Activated naive CD8-positive, alpha-beta T cell treated with anti-CD3 and anti-CD28 coated beads, Interleukin-2, amount 10 ng/mL, durations not matched to agents 7 days and 5 days (primary cell): ENCODE results near the gene HDAC4. TPM values are rescaled to one million over a fixed set of nuclear protein-coding genes. Genes with fewer than 3 reads are reported as not detected.

ENCODE experiments used
- ATAC-seq: fragments of 150-1000 bp; cut with Tn5 transposase; one replicate; pipeline ENCODE4 v1.10.0; 2021; ENCODE audit warnings: low read depth, moderate library complexity
- POLR2A ChIA-PET: fragments of 350-600 bp; sonication (Branson Sonifier 250); formaldehyde crosslinking; loops from one replicate; lab custom pipeline; 2021; ENCODE audit warnings: antibody characterized with exemption; lab: Charles Lee
- DNase-seq: peaks from one replicate; pipeline ENCODE4 v3.0.0; 2021
- H3K27ac Mint-ChIP-seq: one replicate; pipeline ENCODE4 v1.8.0; 2022; ENCODE audit warnings: mild to moderate bottlenecking, mixed read lengths
- H3K27me3 Mint-ChIP-seq: one replicate; pipeline ENCODE4 v1.8.0; 2022; ENCODE audit warnings: mild to moderate bottlenecking, moderate library complexity, mixed read lengths
- H3K36me3 Mint-ChIP-seq: one replicate; pipeline ENCODE4 v1.8.0; 2021; ENCODE audit warnings: mild to moderate bottlenecking, mixed read lengths
- H3K4me1 Mint-ChIP-seq: one replicate; pipeline ENCODE4 v1.8.0; 2021; ENCODE audit warnings: mixed read lengths
- H3K4me3 Mint-ChIP-seq: one replicate; pipeline ENCODE4 v1.8.0; 2022; ENCODE audit warnings: mild to moderate bottlenecking, moderate library complexity, mixed read lengths
- H3K9me3 Mint-ChIP-seq: one replicate; pipeline ENCODE4 v1.8.0; 2021; ENCODE audit warnings: mixed read lengths
- total RNA-seq, 2 experiments: library from RNA; stranded (reverse); gene quantifications; one replicate each; pipeline ENCODE4 v1.2.3, GENCODE V29; 2021

The HDAC4 gene
- total RNA-seq, 2 experiments from 2014 or later, result 54.0 to 57.4 TPM

GRCh38 chr2:239089884-239090283 lies 310.9 kb downstream of the HDAC4 start:
- Mint-ChIP-seq H3K36me3 (peaks cover 3% of the 10 kb centered on the region), H3K9me3 (no peaks in the 10 kb centered on the region), H3K4me1 (no peaks in the 10 kb centered on the region), H3K27ac (no peak overlapping the region), H3K4me3 (no peak overlapping the region), H3K27me3 (no peaks in the 10 kb centered on the region)
- ATAC-seq (no peak), DNase-seq (no peak)
- POLR2A ChIA-PET, result no interaction called here

DNA sequence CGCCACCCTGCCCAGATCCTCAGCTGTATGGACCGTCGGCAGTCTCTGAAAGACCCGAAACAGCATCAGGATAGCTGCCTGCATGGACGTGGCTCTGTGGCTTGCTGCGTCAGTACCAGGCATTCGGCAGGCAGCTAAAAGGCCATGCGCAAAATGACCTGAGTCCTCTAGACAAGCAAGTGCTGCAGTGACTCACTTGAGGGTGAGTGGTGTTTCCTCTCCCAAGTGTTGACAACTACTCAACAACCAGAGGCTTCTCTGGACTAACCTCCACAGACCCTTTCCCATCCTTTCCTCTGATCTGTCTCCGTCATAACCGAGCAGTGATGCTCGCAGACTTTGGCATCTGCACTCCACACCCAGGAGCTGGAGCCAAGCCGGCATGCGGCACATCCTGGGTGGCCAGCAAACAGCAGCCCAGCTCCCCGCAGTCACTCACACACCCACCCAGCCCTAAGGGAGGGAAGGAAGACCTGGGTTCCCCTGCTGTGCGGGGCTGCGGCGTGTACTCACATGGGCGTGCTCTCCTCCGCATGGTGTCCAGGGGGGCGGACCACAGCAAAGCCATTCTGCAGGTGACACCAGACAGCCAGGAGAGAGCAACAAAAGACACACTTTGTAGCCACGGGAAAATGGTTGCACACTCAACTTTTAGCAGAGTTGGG lies 313.6 kb downstream of the HDAC4 start:
- DNase-seq (no peak), ATAC-seq (no peak)
- H3K36me3 Mint-ChIP-seq, result peaks cover 4% of the 10 kb centered on the region
- no peak overlapping the region for H3K27ac Mint-ChIP-seq
- no peaks in the 10 kb centered on the region for H3K27me3 Mint-ChIP-seq
- POLR2A ChIA-PET, result no interaction called here
- H3K9me3 Mint-ChIP-seq, result no peaks in the 10 kb centered on the region
- H3K4me3 Mint-ChIP-seq, result no peak overlapping the region
- no peaks in the 10 kb centered on the region for H3K4me1 Mint-ChIP-seq

DNA sequence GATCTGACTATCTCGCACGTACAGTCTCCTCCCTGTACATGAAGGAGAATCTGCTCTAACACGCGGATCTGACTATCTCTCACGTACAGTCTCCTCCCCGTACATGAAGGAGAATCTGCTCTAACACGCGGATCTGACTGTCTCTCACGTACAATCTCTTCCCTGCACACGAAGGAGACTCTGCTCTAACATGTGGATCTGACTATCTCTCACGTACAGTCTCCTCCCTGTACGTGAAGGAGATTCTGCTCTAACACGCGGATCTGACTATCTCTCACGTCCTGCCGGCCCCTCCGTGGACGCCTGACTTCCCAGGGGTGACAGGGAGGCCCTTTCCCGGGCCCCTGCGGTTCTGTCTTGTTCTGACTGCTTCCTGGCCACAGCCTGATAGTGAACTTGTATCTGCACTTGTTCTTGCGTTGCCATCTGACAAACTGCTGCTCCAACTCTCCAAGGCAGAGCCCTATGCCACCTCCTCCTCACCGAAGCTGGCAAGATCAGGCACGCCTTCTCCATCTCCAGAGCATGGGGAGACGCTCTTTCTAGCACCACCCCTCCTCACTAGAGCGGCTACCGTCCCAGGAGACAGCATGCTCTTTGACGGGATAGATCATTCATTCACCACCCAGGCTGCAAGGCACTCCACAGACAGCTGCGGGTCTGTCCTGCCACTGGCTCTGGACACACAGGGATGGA lies 314.3 kb downstream of the HDAC4 start:
- POLR2A ChIA-PET, result no interaction called here
- no peak for DNase-seq
- no peaks in the 10 kb centered on the region for H3K9me3 Mint-ChIP-seq
- H3K4me3 Mint-ChIP-seq, result no peak overlapping the region
- H3K4me1 Mint-ChIP-seq, result no peaks in the 10 kb centered on the region
- no peak overlapping the region for H3K27ac Mint-ChIP-seq
- H3K27me3 Mint-ChIP-seq, result no peaks in the 10 kb centered on the region
- no peak for ATAC-seq
- peaks cover 4% of the 10 kb centered on the region for H3K36me3 Mint-ChIP-seq

DNA sequence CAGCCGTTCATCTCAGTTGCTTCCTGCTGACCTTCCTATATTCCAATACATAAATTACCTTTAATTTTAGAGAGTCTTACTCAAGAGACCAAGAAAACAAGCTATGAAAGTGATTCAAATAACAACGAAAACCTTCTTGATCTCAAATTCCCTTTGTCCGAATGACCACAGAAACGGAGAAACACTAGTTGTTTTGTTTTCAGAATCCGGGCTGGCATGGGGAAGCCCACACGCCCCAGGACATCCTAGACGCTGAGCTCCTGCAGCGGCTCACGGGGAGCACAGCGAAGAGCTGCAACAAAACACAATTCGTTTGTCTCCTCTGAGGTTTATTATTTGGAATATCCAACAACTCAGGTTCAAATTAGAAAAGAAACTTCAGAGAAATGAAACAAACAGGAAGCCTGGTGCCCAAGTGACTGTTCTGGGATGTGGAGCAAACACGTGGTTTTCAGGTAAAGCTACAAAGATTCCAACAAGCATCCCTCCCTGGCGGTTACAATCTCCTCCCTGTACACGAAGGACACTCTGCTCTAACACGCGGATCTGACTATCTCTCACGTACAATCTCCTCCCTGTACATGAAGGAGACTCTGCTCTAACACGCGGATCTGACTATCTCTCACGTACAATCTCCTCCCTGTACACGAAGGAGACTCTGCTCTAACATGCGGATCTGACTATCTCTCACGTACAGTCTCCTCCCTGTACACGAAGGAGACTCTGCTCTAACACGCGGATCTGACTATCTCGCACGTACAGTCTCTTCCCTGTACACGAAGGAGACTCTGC lies 315.4 kb downstream of the HDAC4 start:
- H3K27ac Mint-ChIP-seq, result peak overlapping the region; percentile 59
- no peaks in the 10 kb centered on the region for H3K9me3 Mint-ChIP-seq
- H3K36me3 Mint-ChIP-seq, result peaks cover 4% of the 10 kb centered on the region
- POLR2A ChIA-PET, result no interaction called here
- DNase-seq (no peak), ATAC-seq (no peak)
- H3K4me3 Mint-ChIP-seq, result no peak overlapping the region
- H3K4me1 Mint-ChIP-seq, result no peaks in the 10 kb centered on the region
- no peaks in the 10 kb centered on the region for H3K27me3 Mint-ChIP-seq

DNA sequence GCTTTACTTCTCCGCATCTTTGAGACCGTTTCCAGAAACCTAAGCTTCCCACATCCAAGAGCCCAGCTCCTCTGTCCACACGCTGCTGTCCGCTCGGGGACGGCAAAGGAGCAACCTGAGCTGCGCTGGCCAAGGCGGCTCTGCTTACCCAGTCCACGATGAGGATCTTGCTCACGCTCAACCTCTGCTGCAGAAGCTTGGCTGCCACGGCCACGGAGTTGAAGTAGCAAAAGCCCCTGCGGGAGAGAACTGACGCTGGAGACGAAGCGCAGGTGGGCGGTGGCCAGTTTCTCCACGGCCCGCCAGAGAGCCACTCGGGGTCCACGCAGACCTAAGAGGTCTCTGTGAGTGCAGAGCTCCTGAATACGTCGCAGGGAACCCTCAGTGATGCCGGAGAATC lies 316.8 kb downstream of the HDAC4 start:
- H3K27ac Mint-ChIP-seq, result no peak overlapping the region
- H3K4me1 Mint-ChIP-seq, result peaks cover 2% of the 10 kb centered on the region
- peaks cover 9% of the 10 kb centered on the region for H3K36me3 Mint-ChIP-seq
- ATAC-seq (no peak), DNase-seq (no peak)
- no peaks in the 10 kb centered on the region for H3K27me3 Mint-ChIP-seq
- H3K4me3 Mint-ChIP-seq, result no peak overlapping the region
- H3K9me3 Mint-ChIP-seq, result no peaks in the 10 kb centered on the region
- POLR2A ChIA-PET, result no interaction called here

DNA sequence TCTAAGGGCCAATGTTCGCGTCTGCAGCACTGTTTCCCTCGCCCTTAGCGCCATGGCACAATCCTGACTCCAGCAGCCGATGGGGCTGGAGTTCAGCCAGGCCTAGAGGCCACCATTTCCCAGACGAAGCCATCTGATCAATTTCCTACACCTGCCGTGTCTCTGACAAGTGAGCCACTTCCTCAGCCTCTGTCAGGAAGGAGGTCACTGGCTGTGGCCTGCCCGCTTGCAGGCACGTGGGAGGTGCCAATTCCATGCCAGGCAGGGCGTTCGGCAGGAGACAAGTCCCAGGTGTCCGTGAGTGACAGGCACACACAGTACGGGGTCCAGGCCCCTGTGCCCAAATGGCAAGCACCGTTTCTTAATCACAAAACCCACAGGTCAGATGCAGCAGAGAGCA lies 318.4 kb downstream of the HDAC4 start:
- no peaks in the 10 kb centered on the region for H3K9me3 Mint-ChIP-seq
- peaks cover 9% of the 10 kb centered on the region for H3K36me3 Mint-ChIP-seq
- H3K27ac Mint-ChIP-seq, result no peak overlapping the region
- H3K4me1 Mint-ChIP-seq, result peaks cover 2% of the 10 kb centered on the region
- no peaks in the 10 kb centered on the region for H3K27me3 Mint-ChIP-seq
- ATAC-seq (no peak), DNase-seq (no peak)
- POLR2A ChIA-PET, result no interaction called here
- no peak overlapping the region for H3K4me3 Mint-ChIP-seq

GRCh38 chr2:239081622-239082021 lies 319.2 kb downstream of the HDAC4 start:
- no peak for DNase-seq

GRCh38 chr2:239081046-239081445 lies 319.8 kb downstream of the HDAC4 start:
- Mint-ChIP-seq H3K36me3 (peaks cover 9% of the 10 kb centered on the region), H3K9me3 (no peaks in the 10 kb centered on the region), H3K27me3 (no peaks in the 10 kb centered on the region), H3K27ac (no peak overlapping the region), H3K4me3 (no peak overlapping the region), H3K4me1 (peaks cover 2% of the 10 kb centered on the region)
- DNase-seq, result no peak
- no peak for ATAC-seq
- POLR2A ChIA-PET, result no interaction called here

More at GRCh38 chr2:239081622-239082021, 319.2 kb downstream of the HDAC4 start:
- Mint-ChIP-seq H3K9me3 (no peaks in the 10 kb centered on the region), H3K4me1 (peaks cover 2% of the 10 kb centered on the region), H3K27me3 (no peaks in the 10 kb centered on the region), H3K36me3 (peaks cover 9% of the 10 kb centered on the region), H3K4me3 (no peak overlapping the region), H3K27ac (no peak overlapping the region)
- POLR2A ChIA-PET, result no interaction called here
- no peak for ATAC-seq

GRCh38 chr2:239079671-239080294 lies 321.0 kb downstream of the HDAC4 start:
- POLR2A ChIA-PET, result no interaction called here
- Mint-ChIP-seq H3K27me3 (no peaks in the 10 kb centered on the region), H3K4me3 (no peak overlapping the region), H3K36me3 (peaks cover 7% of the 10 kb centered on the region), H3K27ac (peak overlapping the region; percentile 71), H3K4me1 (peaks cover 2% of the 10 kb centered on the region), H3K9me3 (no peaks in the 10 kb centered on the region)
- no peak for ATAC-seq
- DNase-seq, result no peak

GRCh38 chr2:239078128-239078924 lies 322.5 kb downstream of the HDAC4 start:
- H3K4me3 Mint-ChIP-seq, result no peak overlapping the region
- no peaks in the 10 kb centered on the region for H3K9me3 Mint-ChIP-seq
- POLR2A ChIA-PET, result no interaction called here
- peaks cover 6% of the 10 kb centered on the region for H3K36me3 Mint-ChIP-seq
- DNase-seq, result no peak
- H3K4me1 Mint-ChIP-seq, result peaks cover 2% of the 10 kb centered on the region
- H3K27me3 Mint-ChIP-seq, result no peaks in the 10 kb centered on the region
- ATAC-seq, result no peak
- H3K27ac Mint-ChIP-seq, result no peak overlapping the region

DNA sequence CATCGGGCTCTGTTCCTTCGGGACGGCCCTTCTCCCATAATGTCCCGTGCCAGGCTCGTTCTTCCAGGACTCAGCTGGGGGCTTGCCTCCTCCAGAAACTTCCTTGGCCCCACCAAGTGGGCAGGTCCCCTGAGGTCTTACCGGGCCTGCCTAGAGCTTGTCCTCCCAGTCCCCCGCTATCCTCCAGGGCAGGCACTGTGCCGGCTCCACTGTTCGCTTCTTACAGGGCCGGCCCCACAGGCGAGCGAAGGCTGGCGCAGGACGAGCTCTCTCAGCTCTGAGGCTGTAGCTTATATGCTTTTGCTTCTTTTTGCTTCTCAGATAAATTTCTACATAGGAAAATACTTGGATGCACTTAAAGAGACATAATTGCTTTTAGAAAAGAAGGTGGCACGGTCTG lies 323.6 kb downstream of the HDAC4 start:
- POLR2A ChIA-PET, result no interaction called here
- H3K9me3 Mint-ChIP-seq, result no peaks in the 10 kb centered on the region
- H3K27ac Mint-ChIP-seq, result no peak overlapping the region
- ATAC-seq, result no peak
- peaks cover 6% of the 10 kb centered on the region for H3K36me3 Mint-ChIP-seq
- H3K4me3 Mint-ChIP-seq, result no peak overlapping the region
- DNase-seq, result no peak
- H3K27me3 Mint-ChIP-seq, result no peaks in the 10 kb centered on the region
- H3K4me1 Mint-ChIP-seq, result peaks cover 2% of the 10 kb centered on the region

DNA sequence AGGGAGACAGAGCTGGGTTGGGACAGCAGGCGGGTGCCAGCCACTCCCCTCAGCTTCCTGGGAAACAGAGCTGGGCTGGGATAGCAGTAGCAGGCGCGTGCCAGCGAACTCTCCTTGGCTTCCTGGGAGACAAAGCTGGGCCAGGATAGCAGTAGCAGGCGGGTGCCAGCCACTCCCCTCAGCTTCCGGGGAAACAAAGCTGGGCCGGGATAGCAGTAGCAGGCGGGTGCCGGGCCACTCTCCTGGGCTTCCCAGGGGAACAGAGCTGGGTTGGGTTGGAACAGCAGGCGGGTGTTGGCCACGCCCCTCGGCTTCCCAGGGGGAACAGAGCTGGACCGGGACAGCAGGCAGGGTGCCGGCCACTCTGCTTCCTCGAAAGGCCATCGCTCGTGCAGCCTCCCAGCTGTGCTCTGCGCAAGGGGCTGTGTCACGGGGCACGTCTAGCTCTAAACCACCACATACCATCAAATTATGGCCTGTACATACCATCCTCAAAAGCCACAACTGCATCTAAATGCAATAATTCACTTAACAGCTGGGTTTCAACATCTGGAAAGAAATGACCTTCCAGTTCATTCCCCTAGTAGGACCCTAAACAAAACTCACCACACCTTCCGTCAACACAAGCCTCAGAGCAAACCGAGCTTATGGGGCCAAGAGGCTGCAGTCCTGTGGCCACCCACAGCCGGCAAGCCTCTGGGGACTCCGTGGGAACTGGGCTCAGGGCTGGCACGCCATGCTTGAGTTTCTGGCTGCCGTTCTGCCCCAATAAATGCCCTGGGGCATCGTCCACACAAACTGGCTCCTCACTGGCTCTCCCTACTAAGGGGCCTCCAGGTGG lies 324.7 kb downstream of the HDAC4 start:
- no peak overlapping the region for H3K27ac Mint-ChIP-seq
- POLR2A ChIA-PET, result interaction anchor here (0.5 kb wide), 1 partner anchor 17 kb away, joined by 5 read pairs; no protein-coding TSS in a partner anchor
- H3K4me3 Mint-ChIP-seq, result no peak overlapping the region
- H3K4me1 Mint-ChIP-seq, result peaks cover 2% of the 10 kb centered on the region
- H3K27me3 Mint-ChIP-seq, result no peaks in the 10 kb centered on the region
- no peak for ATAC-seq
- H3K36me3 Mint-ChIP-seq, result peaks cover 13% of the 10 kb centered on the region
- no peaks in the 10 kb centered on the region for H3K9me3 Mint-ChIP-seq
- DNase-seq, result no peak
